NCI-H1417 treated with DMSO at 0.1 percent for 48 hours (cell line): ENCODE results near the gene ADAMTS6.

Source experiments
- DNase-seq: peaks from one replicate; lab custom pipeline; 2025; lab: John Stamatoyannopoulos, UW

ADAMTS6 gene

DNA sequence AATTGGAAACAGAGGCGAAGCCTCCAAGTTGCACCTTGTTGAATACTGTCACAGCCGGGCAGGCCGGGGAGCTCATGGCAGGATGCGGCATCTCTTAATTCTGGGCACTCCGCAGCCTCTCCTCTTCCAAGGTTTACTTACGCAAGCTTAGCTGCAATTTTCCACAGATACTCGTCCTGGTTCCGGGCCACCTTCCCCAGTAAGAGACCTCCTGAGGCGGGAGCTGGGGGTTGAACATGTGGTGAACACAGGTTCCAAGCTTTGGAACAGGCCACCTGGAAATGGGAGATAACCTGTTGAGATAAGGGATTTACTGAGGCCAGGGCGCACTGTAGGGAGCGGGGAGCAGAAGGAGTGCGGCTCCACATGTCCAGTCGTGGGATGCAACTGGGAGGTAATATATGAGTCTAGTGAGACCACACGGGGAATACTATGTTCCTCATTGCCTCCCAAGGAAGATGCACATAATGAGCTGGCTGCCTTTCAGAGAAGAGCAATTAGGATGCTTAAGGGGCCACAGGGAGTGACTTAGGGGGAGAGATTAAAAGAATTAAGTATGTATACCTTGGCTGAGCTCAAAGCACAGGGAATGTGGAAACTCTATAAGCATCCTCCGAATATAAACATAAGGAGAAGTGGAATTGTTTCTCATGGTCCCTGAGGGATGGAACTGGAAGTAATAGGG is 377.8 kb downstream of the ADAMTS6 start:
- no peak for DNase-seq

DNA sequence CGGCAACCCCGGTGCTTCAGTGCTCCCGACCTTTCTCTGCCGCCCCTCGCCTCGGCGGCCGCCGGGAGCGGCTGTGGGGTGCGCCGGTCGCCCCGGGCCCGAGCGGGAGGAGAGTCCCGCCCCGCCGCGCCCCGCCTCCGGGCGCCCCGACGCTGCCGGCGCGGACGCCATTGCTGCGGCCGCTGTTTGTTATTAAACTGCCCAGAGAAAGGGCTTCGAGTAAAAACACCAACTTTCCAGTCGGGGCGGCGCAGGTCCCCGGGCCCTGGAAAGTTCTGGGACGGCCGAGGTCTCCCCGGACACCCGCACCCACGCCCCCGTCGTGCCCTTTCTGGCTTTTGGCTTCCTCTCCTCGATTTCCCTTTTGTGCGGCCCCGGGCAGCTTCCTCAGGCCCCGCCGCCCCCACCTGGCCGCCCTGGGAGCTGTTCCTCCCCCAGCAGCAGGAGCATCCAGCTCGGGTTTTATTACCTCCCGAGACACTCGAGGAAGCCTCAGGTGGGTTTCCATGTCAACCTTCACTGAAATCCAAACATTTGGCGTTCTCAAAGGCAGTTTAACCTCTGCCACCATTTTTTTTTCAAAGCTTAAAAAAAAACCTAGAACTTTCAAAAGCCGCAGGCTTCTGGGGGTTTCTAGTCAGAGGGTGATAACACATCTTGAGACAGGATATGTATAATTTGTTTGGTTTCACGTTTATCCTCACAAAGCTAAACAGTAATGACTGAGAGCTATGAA is 378.6 kb downstream of the ADAMTS6 start:
- peak; percentile 40 for DNase-seq

DNA sequence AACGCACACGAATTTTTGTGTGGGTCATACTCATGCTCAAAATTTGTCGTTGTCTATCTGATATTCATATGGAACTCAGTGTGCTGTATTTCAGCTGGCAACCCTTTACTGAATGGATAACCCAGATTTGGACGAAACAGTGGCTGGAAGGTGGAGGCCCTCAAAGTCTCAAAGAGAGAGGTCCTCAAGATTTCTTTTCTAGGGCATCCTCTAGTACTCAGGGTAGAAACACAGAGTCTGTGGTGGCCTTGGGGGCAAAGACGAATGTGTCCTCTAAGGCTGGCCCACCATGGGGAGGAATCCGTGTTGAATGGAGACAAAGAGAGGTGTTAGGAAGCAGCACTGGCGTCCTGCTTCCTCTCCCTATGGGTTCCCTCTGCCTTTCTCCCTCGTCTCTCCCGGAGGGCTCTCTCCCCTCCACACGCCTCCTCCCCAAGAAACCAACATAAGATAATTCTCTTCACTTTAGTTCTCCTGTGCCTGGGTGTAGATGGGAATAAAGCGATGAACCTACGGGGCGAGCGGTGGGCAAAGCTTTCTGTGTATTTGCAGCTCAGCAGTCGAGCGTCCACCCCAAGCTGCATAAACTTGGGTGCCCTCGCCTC is 379.2 kb downstream of the ADAMTS6 start:
- DNase-seq = no peak

DNA sequence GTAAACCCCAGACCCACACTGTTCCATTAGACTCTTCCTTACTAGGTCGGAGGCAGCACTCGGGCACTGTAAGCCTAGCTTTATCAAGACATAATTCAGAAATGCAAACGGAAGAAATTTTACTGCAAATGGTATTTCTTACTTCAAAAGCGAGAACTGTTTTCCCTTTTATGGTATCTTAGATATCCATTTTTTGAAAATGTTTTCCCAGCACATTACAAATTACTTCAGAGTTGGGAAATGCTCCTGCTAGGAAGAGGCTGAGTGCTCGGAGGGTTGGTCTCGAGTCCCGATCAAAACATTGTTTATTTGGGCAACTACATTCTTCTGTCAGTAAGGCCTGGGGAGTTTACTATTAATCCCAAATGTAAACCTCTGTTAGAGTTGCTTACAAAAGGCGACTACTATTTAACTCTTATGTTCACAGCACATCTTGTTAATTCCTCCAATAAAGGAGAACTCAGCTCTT is 380.1 kb downstream of the ADAMTS6 start:
- no peak for DNase-seq

DNA sequence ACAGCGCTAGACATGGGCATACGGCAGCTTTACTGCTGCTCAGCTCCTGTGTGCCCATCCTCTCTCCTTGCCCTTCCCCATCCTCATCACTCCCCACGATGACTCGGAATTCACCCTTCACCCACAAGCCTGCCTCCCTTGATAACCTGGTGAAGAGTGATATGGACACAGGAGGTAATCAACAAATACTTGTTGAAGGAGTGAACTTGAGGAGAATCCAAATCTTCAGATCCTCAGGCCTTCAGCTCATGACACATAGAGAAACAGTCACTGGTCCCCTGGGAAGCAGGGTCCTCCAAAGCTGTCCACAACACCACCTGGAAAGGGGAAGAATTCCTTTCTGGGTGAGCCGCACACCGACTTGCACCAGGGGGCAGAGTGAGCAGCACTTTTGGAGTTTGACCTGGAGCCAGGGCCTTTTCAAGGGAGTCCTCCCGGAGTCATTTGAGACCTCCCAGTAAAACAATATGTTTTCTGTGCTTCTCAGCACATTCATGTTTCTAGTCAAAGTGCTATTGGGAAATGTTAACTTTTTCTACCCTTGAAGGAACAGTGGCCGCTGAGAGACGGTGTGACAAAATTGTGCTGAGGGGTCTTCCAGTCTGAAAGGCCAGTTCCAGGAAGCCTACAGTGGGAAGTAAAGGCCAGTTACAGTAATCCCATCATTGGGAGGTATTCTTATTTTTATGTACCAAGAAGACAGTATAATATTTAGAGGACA is 380.6 kb downstream of the ADAMTS6 start:
- DNase-seq = no peak
